ENCODE results near the gene ENTPD2. TPM values are rescaled to one million over a fixed set of nuclear protein-coding genes. Genes with fewer than 3 reads are reported as not detected.
A peak's percentile ranks its signal among the peaks of the same experiment; 100 is the strongest.

Gene ENTPD2
- total RNA-seq, 3 donors from 2014 or later (not counting 1 experiment from before 2014, with no cell fraction given), result not detected

- Histone ChIP-seq H3K4me1 (ENCODE audit: control insufficient read depth, insufficient read depth, low read length) (peaks cover 30% of the 10 kb centered on the region), H3K27ac (ENCODE audit: low read length) (no peak overlapping the region), H3K9me3 (ENCODE audit: control insufficient read depth, insufficient read depth, low read length) (no peaks in the 10 kb centered on the region), H3K36me3 (ENCODE audit: control insufficient read depth, insufficient read depth, low read length) (peaks cover 2% of the 10 kb centered on the region), H3K4me3 (ENCODE audit: low read length) (no peak overlapping the region), H3K27me3 (ENCODE audit: control insufficient read depth, insufficient read depth, low read length) (no peaks in the 10 kb centered on the region)
- intact Hi-C loops (cut with micrococcal nuclease), result no loop called here
- 93% methylated on average over 11 of the region's 12 CpGs for WGBS (ENCODE audit: insufficient coverage)
- Mint-ChIP-seq H3K9me3 (no peaks in the 10 kb centered on the region), H3K27ac (no peak overlapping the region), H3K4me1 (peaks cover 0 to 20% of the 10 kb centered on the region in 2 donors), H3K4me3 (no peak overlapping the region), H3K36me3 (no peaks in the 10 kb centered on the region), H3K27me3 (ENCODE audit: low read depth in 2 of 2) (no peaks in the 10 kb centered on the region)
- TF ChIP-seq, protein P1, sequence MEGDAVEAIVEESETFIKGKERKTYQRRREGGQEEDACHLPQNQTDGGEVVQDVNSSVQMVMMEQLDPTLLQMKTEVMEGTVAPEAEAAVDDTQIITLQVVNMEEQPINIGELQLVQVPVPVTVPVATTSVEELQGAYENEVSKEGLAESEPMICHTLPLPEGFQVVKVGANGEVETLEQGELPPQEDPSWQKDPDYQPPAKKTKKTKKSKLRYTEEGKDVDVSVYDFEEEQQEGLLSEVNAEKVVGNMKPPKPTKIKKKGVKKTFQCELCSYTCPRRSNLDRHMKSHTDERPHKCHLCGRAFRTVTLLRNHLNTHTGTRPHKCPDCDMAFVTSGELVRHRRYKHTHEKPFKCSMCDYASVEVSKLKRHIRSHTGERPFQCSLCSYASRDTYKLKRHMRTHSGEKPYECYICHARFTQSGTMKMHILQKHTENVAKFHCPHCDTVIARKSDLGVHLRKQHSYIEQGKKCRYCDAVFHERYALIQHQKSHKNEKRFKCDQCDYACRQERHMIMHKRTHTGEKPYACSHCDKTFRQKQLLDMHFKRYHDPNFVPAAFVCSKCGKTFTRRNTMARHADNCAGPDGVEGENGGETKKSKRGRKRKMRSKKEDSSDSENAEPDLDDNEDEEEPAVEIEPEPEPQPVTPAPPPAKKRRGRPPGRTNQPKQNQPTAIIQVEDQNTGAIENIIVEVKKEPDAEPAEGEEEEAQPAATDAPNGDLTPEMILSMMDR (IDR thresholded peaks at IDR 0.05), result no peak
- no peak for ATAC-seq
- DNase-seq, result no peak
These were observed 21.5 kb upstream of the ENTPD2 start for GRCh38 chr9:137075275-137075775.

GRCh38 chr9:137074657-137075274 lies 20.9 kb upstream of the ENTPD2 start:
- Mint-ChIP-seq H3K27me3 (ENCODE audit: low read depth in 2 of 2) (no peaks in the 10 kb centered on the region), H3K4me1 (peaks cover 0 to 21% of the 10 kb centered on the region in 2 donors), H3K36me3 (no peaks in the 10 kb centered on the region), H3K27ac (no peak overlapping the region), H3K9me3 (no peaks in the 10 kb centered on the region), H3K4me3 (no peak overlapping the region)
- 88% methylated on average over 12 of the region's 12 CpGs for WGBS (ENCODE audit: insufficient coverage)
- Histone ChIP-seq H3K9me3 (ENCODE audit: control insufficient read depth, insufficient read depth, low read length) (no peaks in the 10 kb centered on the region), H3K4me1 (ENCODE audit: control insufficient read depth, insufficient read depth, low read length) (peaks cover 30% of the 10 kb centered on the region), H3K27ac (ENCODE audit: low read length) (no peak overlapping the region), H3K4me3 (ENCODE audit: low read length) (no peak overlapping the region), H3K27me3 (ENCODE audit: control insufficient read depth, insufficient read depth, low read length) (no peaks in the 10 kb centered on the region), H3K36me3 (ENCODE audit: control insufficient read depth, insufficient read depth, low read length) (peaks cover 2% of the 10 kb centered on the region)
- DNase-seq, result no peak
- ATAC-seq, result no peak
- TF ChIP-seq, protein P1 (IDR thresholded peaks at IDR 0.05), result no peak
- intact Hi-C loops (cut with micrococcal nuclease), result no loop called here

DNA sequence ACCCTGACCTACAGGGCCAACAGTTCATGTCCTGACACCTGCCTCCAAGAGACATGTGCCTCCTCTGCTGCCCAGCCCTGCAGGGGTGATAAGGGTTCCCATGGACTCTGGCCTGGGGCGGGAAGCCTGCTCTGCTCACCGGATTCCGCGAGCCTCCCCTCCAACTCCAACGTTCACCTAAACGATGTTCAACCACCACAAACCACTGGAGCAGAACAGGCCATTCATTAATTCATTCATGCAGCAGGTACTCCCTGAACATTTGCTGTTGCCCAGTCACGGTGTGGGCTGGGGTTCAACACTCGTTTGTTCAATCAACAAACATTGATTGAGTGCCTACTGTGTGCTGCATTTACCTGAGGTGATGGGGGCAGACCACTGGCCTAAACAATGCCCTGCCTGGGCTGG lies 20.1 kb upstream of the ENTPD2 start:
- no peak overlapping the region for H3K27ac ChIP-seq (ENCODE audit: low read length)
- Mint-ChIP-seq H3K36me3 (no peaks in the 10 kb centered on the region), H3K9me3 (no peaks in the 10 kb centered on the region), H3K4me3 (no peak overlapping the region), H3K4me1 (peaks cover 0 to 21% of the 10 kb centered on the region in 2 donors), H3K27me3 (ENCODE audit: low read depth in 2 of 2) (no peaks in the 10 kb centered on the region), H3K27ac (no peak overlapping the region)
- ATAC-seq (no peak), DNase-seq (no peak)
- intact Hi-C loops (cut with micrococcal nuclease), result no loop called here
- H3K9me3 ChIP-seq (ENCODE audit: control insufficient read depth, insufficient read depth, low read length), result no peaks in the 10 kb centered on the region
- H3K4me3 ChIP-seq (ENCODE audit: low read length), result no peak overlapping the region
- peaks cover 36% of the 10 kb centered on the region for H3K4me1 ChIP-seq (ENCODE audit: control insufficient read depth, insufficient read depth, low read length)
- 88% methylated on average over 8 of the region's 8 CpGs for WGBS (ENCODE audit: insufficient coverage)
- H3K36me3 ChIP-seq (ENCODE audit: control insufficient read depth, insufficient read depth, low read length), result peaks cover 2% of the 10 kb centered on the region
- H3K27me3 ChIP-seq (ENCODE audit: control insufficient read depth, insufficient read depth, low read length), result no peaks in the 10 kb centered on the region
- TF ChIP-seq, protein P1 (IDR thresholded peaks at IDR 0.05), result no peak

DNA sequence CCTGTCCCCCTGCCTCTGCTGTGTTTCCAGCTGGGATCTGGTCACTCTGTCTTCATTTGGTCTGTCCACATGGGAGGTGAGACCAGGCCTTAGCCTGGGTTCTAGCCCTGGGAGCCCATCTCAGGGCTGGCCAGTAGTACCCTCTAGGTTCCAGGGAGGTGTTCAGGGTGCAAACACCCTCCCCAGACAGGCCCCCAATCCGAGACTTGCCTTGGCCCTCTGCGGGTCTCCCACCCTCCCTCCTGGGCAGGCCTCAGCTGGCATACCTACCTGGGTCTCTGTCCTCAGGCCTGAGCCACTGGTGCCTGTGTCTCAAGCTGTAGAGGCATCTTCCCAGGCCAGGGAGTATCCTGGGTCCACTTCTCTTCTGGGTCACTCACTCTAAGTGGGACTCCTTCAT lies 17.4 kb upstream of the ENTPD2 start:
- WGBS (ENCODE audit: insufficient coverage), result 95% methylated on average over 2 of the region's 2 CpGs
- H3K4me3 ChIP-seq (ENCODE audit: low read length), result no peak overlapping the region
- Mint-ChIP-seq H3K4me1 (peaks cover 4 to 26% of the 10 kb centered on the region in 2 donors), H3K4me3 (peak overlapping the region; percentile 82), H3K9me3 (no peaks in the 10 kb centered on the region), H3K36me3 (no peaks in the 10 kb centered on the region), H3K27ac (peak overlapping the region; percentile 64 to 81), H3K27me3 (ENCODE audit: low read depth in 2 of 2) (no peaks in the 10 kb centered on the region)
- intact Hi-C loops (cut with micrococcal nuclease), result no loop called here
- no peak overlapping the region for H3K27ac ChIP-seq (ENCODE audit: low read length)
- no peaks in the 10 kb centered on the region for H3K27me3 ChIP-seq (ENCODE audit: control insufficient read depth, insufficient read depth, low read length)
- TF ChIP-seq, protein P1 (IDR thresholded peaks at IDR 0.05), result no peak
- no peaks in the 10 kb centered on the region for H3K9me3 ChIP-seq (ENCODE audit: control insufficient read depth, insufficient read depth, low read length)
- H3K4me1 ChIP-seq (ENCODE audit: control insufficient read depth, insufficient read depth, low read length), result peaks cover 25% of the 10 kb centered on the region
- H3K36me3 ChIP-seq (ENCODE audit: control insufficient read depth, insufficient read depth, low read length), result no peaks in the 10 kb centered on the region
- DNase-seq, result no peak
- no peak for ATAC-seq
